Right lung (tissue), 5 donors: ENCODE measurements around the gene POU2F2. TPM values are rescaled to one million over a fixed set of nuclear protein-coding genes. Genes with fewer than 3 reads are reported as not detected.

Source experiments
- DNase-seq, 2 donors: peaks; one replicate each; pipeline ENCODE4 v3.0.0-alpha.2; 2013
- polyA plus RNA-seq, 5 donors: library from polyadenylated mRNA; unstranded; fragments of 120-200 nt; gene quantifications; one replicate each; pipeline versions ENCODE4 v1.2.1 to v1.2.3, GENCODE V29; 2013; ENCODE audit warnings: inconsistent platforms in 1 of 5, low replicate concordance in 1 of 5; ENCODE audit not compliant: insufficient read length in 5 of 5, insufficient read depth in 1 of 5

POU2F2 gene
- polyA plus RNA-seq, 5 donors, result 1.1 to 1.7 (median 1.5) TPM

DNA sequence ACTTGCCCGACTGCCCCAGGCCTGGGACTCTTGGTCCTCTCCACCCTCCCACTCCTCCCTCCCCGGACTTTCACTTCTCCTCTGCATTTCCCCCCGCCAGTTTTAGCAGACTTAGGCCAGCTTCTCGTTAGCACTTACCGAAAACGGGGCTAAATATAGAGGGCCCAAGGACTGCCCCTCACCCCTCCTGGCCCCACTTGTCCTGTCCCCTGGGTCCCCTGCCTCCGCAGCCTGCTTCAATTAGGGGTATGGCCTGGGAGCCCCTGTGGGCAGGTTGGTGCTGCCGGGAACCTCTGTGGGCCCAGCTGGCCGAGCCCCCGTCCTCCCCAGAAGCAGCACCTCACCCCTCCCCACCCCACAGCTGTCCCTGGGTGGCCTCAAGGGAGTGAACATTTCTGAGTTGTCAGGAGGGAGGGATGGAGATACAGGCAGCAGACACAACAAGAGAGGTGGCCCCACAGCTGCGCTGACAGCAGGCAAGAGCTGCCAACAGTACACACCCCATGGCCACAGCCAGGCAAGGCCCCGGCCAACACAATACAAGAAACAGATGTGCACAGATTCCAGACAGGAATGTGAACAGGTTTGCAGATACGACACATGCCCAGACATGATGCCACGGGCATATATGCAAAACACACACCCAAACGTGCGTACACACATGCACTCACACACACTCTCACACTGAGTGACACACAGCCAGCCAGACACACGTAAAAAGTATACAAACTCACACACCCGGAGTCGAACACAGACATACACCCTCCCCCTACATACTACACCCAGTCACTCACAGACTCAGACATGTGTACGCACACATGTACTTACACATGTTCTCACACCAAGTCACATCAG lies 2.6 kb downstream of the POU2F2 start:
- DNase-seq, result no peak

- no peak for DNase-seq
These were observed 5.7 kb downstream of the POU2F2 start for GRCh38 chr19:42126574-42126973.

DNA sequence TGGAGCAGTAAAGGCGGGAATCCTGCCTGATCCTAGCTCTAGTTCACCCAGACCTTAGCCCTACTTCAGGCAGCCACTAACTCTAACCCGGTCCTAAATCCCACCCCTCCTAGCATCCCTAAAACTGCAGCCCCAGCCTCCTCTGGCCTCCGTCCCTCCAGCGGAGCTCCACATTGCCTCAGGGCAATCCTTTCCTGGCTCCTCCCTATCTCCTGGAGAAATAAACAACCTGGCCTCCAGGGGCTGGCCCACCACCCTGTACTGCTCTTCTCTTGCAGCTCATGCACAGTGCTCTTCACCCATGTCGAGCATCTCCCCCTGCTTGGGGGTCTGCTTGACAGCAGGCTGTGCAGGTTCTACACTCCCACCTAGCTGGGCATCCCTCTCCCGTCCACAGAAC lies 6.7 kb downstream of the POU2F2 start:
- DNase-seq, result no peak

GRCh38 chr19:42124386-42124901 lies 7.8 kb downstream of the POU2F2 start:
- no peak for DNase-seq

DNA sequence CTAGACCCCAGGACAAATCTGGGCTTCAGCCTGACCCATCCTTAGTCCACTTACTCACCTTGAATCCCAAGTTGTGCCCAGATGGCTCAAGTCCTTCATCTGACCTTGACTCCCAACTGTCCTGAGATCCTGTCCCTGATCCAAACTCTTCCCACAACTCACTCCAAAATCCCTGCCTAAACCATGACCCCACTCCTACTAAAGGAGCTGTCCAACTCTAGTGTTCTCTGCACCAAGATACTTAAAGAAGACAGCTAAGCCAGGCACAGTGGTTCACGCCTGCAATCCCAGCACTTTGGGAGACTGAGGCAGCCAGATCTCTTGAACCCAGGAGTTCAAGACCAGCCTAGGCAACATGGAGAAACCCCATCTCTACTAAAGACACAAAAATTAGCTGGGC lies 8.5 kb downstream of the POU2F2 start:
- no peak for DNase-seq

DNA sequence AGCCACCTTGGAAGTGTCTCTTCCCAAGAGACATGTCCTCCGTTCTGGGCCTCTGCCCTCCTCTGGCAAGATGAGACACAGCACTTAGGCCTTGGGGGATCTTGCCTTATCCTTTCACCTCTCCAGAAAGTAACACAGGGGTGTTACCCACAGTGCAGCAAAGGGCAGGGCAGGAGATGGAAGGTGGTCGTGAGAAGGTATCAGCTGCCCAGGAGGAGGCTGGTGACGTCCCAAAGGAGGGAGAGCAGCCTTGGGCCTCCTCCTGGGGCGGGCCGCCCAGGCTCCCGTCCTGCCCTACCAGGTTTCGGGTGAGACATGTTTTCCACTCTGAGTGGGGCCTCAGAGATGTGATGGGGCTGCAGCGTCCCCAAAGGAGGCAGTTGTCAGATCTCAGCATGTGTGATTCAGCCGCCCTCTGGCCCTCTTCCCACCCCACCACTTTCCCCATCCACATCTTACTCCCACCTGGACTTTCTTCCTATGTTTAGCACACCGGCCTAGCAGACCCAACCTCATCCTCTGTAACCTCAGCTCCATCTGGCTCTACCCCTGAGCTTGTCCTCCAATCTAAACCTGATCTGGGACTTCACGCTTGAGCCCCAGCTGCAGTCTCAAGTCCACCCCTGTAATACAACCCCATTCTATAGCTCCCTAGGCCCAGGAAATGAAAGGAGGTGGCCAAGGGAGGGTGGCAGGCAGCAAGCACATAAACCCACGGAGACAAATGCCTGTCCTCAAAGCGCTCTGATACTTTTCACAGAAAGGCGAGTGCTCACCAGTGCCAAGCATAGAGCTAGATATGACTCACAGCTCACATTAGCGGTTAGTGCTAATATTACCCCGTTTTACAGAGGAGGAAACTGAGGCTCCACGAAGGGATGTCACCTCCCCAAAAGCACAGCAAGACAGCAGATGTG lies 9.3 kb downstream of the POU2F2 start:
- no peak for DNase-seq

- DNase-seq, result no peak
These were observed 10.6 kb downstream of the POU2F2 start for GRCh38 chr19:42121656-42122069.

DNA sequence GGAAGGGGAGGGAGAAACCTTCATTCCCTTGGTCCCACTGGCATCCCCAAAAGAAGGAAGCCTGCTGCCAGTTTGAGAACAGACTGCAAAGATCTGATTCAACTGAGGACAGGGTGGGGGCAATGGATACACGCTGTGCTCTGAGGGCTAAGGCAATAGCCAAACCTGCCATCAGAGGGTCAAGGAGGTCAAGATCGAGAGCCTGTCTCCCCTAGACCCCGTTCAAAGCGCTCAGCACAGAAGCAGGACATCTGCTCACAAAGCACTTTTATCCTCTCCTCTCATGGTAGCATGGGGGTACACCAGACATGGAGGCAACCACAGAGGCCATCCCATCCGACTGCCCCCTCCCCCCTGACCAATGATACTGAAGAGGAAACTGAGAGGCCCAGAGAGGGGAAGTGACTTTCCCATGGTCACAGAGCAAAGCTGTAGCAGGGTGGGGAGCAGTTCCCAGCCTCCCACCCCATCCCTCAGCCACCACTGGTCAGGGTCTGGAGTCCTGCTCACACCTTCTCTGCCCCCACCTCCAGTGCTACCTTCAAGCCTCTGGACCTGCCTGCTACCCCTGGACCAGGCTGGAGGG lies 11.1 kb downstream of the POU2F2 start:
- DNase-seq, result no peak

- no peak for DNase-seq
These were observed 11.8 kb downstream of the POU2F2 start for GRCh38 chr19:42120276-42120980.

GRCh38 chr19:42117076-42117475 lies 15.2 kb downstream of the POU2F2 start:
- DNase-seq, result no peak

GRCh38 chr19:42116308-42117075 lies 15.8 kb downstream of the POU2F2 start:
- no peak for DNase-seq

DNA sequence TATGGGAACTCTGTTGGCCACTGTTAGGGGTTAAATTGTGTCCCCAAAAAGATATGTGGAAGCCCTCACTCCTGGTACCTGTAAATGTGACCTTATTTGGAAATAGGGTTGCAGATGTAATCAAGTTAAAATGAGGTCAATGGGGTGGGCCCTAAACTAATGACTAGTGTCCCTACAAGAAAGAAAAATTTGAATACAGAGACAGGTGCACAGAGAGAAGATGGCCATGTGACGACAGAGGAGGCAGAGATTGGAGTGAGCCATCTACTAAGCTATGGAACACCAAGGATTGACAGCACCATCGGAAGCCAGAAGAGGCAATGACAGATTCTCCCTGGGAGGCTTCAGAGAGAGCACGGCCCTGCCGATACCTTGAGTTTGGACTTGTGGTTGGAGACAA lies 16.5 kb downstream of the POU2F2 start:
- DNase-seq, result no peak

- no peak for DNase-seq
These were observed 17.0 kb downstream of the POU2F2 start for GRCh38 chr19:42115219-42115618.

DNA sequence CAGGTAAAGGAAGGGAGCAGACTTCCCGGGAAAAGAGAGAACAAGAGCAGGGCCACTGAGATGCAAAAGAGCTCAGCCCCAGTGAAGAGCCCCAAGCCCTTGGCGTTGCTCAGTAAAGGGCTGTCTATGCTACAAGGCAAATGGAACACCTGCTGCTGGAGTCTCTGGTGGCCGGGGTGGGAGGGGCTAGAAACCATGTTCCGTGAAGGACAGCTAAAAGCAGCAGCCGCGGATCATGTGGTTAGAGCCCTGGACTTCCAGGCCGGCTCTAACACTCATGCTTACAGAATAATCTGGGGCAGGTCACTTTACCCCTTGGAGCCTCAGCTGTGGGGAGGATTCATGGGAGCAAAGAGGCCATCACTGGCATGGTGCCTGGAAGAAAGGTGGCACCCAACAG lies 17.8 kb downstream of the POU2F2 start:
- no peak for DNase-seq

DNA sequence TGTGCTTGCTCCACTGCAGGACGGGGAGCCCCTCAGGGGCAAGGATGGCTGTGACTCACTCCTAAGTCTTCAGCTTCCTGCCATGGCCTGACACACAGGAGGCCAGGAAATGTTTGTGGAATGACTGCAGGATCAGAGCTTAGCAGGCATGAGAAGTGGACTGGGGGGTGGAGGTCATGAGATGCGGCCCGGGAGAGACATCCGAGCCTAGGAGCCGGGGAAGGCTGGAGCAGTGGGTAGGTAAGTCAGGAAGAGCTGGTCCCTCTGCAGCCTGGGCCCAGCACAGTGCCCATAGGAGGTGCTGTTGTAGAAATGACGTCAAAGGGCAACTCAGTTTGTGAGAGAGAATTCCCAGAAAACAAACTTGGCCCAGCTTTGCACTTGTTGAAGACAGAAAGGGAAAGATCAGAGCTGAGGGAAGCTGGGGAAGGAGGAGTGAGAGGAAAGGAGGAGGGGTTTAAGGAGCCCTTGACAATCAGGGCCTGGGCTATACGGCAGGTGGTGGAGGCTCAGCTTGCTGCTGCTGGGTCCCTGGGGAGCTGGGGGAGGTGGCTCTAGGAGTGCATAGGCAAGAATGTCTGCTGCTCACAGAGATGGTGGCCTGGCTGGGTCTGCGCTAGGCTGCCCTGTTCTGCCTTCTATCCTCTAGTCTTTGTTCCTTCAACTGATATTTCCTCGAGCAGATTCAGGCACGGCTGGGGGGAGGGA lies 18.5 kb downstream of the POU2F2 start:
- no peak for DNase-seq

DNA sequence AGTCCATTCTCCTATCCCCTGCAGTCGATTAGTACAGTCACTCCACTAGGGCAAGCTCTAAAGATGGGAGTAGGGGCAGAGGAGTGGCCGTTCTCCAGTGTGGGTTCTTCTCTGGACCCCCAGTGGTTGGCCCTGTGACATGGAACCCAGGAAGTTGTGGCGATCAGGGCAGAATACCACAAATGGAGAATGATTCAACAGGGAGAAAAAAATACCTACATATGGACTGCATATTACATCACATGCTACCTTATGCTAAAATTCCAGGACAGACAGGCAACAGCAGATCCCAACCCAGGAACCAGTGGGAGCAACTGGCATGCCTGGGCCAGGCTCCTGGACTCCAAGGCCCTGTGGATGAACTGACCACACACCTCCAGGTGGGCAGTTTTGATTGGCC lies 20.4 kb downstream of the POU2F2 start:
- no peak for DNase-seq

GRCh38 chr19:42111384-42111783 lies 20.9 kb downstream of the POU2F2 start:
- no peak for DNase-seq

DNA sequence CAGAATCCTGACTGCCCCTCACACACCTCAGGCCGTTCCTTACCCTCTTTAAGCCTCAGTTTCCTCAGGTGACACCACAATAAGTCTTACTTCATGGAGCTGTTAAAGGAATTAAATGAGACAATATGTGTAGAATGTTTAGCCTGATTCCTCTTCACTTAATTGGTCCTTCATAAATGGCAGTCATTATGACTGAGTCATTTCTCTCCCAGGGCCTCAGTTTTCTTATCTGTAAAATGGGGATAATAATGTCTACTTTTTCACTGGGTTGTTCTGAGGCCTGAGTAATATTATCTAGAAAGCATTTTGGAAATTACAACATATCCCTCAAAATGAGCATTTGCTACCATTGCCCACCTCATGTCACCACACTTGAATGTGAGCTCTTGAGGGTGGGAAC lies 21.6 kb downstream of the POU2F2 start:
- DNase-seq, result no peak

DNA sequence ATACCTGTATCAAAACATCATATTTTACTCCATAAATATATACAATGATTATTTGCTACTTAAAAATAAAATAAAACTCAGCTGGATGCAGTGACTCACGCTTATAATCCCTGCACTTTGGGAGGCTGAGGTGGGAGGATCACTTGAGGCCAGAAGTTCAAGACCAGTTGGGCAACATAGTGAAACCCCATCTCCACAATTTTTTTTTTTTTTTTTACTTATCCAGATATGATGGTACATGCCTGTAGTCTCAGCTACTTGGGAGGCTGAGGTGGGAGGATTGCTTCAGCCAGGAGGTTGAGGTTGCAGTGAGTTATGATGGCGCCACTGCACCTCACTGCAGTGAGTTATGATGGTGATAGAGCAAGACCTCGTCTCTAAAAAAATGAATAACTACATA lies 22.4 kb downstream of the POU2F2 start:
- DNase-seq, result no peak
